OCI-LY1 (cell line): Measurements from ENCODE around the gene TMEM26.

Experiments
- H2AFZ ChIP-seq: fragments of 200-600 bp; sonication (generic), shearing (Covaris generic); 2 replicates; pipeline ENCODE4 v1.6.0; 2014; ENCODE audit warnings: antibody characterized with exemption, mild to moderate bottlenecking, low read length
- H3F3A ChIP-seq: fragments of 200-600 bp; sonication (generic), shearing (Covaris generic); 2 replicates; pipeline ENCODE4 v1.6.0; 2014; ENCODE audit warnings: mild to moderate bottlenecking, antibody characterized with exemption, low read length, moderate library complexity; ENCODE audit not compliant: insufficient read depth
- H3K27ac ChIP-seq: fragments of 200-600 bp; sonication (generic); 2 replicates; pipeline ENCODE4 v1.5.1; 2014; ENCODE audit warnings: low read length, mixed run types, mild to moderate bottlenecking, low read depth; ENCODE audit not compliant: poor library complexity, severe bottlenecking
- H3K27me3 ChIP-seq: fragments of 200-600 bp; sonication (generic); 2 replicates; pipeline ENCODE4 v1.6.0; 2014; ENCODE audit warnings: antibody characterized with exemption, mild to moderate bottlenecking, low read length, moderate library complexity; ENCODE audit not compliant: insufficient read depth
- H3K36me3 ChIP-seq: fragments of 200-600 bp; sonication (generic); 2 replicates; pipeline ENCODE4 v1.6.1; 2014; ENCODE audit warnings: mild to moderate bottlenecking, antibody characterized with exemption, low read length, moderate library complexity, mixed read lengths; ENCODE audit not compliant: insufficient read depth
- H3K4me1 ChIP-seq: fragments of 200-600 bp; sonication (generic); 2 replicates; pipeline ENCODE4 v1.5.1; 2014; ENCODE audit warnings: mild to moderate bottlenecking, low read length, moderate library complexity; ENCODE audit not compliant: insufficient read depth, severe bottlenecking
- H3K4me2 ChIP-seq: fragments of 200-600 bp; sonication (generic), shearing (Covaris generic); 2 replicates; pipeline ENCODE4 v1.6.1; 2014; ENCODE audit warnings: low read length
- H3K4me3 ChIP-seq: fragments of 200-600 bp; sonication (generic); 2 replicates; pipeline ENCODE4 v1.5.1; 2014; ENCODE audit warnings: low read length, low read depth, mild to moderate bottlenecking, mixed read lengths; ENCODE audit not compliant: poor library complexity, severe bottlenecking
- H3K79me2 ChIP-seq: fragments of 200-600 bp; shearing (Covaris generic); 2 replicates; pipeline ENCODE4 v1.6.1; 2016; ENCODE audit warnings: mixed run types, low read length, mixed read lengths; ENCODE audit not compliant: insufficient read depth
- H3K9ac ChIP-seq: fragments of 200-600 bp; sonication (generic), shearing (Covaris generic); 2 replicates; pipeline ENCODE4 v1.6.1; 2014; ENCODE audit warnings: mild to moderate bottlenecking, low read length, mixed read lengths
- H3K9me2 ChIP-seq: fragments of 200-600 bp; sonication (generic), shearing (Covaris generic); 2 replicates; pipeline ENCODE4 v1.6.1; 2014; ENCODE audit warnings: low read depth, mild to moderate bottlenecking, low read length, mixed read lengths
- H3K9me3 ChIP-seq: fragments of 200-600 bp; shearing (Covaris generic); 2 replicates; pipeline ENCODE4 v1.6.1; 2014; ENCODE audit warnings: low read length, mixed read lengths
- H4K20me1 ChIP-seq: fragments of 200-600 bp; sonication (generic), shearing (Covaris generic); 2 replicates; pipeline ENCODE4 v1.6.0; 2016; ENCODE audit warnings: mild to moderate bottlenecking, low read length; ENCODE audit not compliant: insufficient read depth
- EZH2 ChIP-seq: fragments of 200-600 bp; sonication (generic), shearing (Covaris generic); IDR thresholded peaks from 2 replicates; pipeline ENCODE4 v1.8.0; 2017; ENCODE audit warnings: borderline replicate concordance, mixed run types, mild to moderate bottlenecking, antibody characterized with exemption, low read length, moderate library complexity, mixed read lengths
- TF ChIP-seq, protein P1 (sequence below): fragments of 200-600 bp; sonication (generic), shearing (Covaris generic); IDR thresholded peaks from 2 replicates; pipeline ENCODE4 v1.5.1; 2017; ENCODE audit warnings: mild to moderate bottlenecking, antibody characterized with exemption, low read length, moderate library complexity, mixed read lengths

Gene TMEM26

DNA sequence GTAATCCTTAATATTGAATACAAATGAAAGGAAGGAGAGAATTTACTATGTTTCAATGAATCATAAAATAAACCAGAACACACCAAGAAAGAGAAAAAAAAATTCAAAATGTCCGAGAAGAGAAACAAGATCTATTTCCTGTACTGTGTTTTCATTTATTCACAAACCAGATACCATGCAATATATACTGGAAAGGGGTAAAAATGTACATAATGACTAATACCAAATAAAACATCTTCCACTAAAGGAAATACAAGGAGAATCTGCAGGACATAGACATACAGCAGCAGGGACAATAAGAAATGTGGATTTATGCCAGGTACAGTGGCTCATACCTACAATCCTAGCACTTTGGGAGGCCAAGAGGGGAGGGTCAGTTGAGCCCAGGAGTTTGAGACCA lies 24.3 kb upstream of the TMEM26 start:
- H3K4me2 ChIP-seq: no peak overlapping the region
- no peaks in the 10 kb centered on the region for H3F3A ChIP-seq
- H3K79me2 ChIP-seq: no peaks in the 10 kb centered on the region
- no peak overlapping the region for H3K4me3 ChIP-seq
- no peaks in the 10 kb centered on the region for H3K4me1 ChIP-seq
- no peaks in the 10 kb centered on the region for H3K9me3 ChIP-seq
- H4K20me1 ChIP-seq: no peaks in the 10 kb centered on the region
- H3K36me3 ChIP-seq: no peaks in the 10 kb centered on the region
- H2AFZ ChIP-seq: no peak overlapping the region
- no peaks in the 10 kb centered on the region for H3K27me3 ChIP-seq
- H3K9ac ChIP-seq: no peak overlapping the region
- H3K27ac ChIP-seq: no peak overlapping the region
- H3K9me2 ChIP-seq: no peaks in the 10 kb centered on the region
- TF ChIP-seq, protein P1, sequence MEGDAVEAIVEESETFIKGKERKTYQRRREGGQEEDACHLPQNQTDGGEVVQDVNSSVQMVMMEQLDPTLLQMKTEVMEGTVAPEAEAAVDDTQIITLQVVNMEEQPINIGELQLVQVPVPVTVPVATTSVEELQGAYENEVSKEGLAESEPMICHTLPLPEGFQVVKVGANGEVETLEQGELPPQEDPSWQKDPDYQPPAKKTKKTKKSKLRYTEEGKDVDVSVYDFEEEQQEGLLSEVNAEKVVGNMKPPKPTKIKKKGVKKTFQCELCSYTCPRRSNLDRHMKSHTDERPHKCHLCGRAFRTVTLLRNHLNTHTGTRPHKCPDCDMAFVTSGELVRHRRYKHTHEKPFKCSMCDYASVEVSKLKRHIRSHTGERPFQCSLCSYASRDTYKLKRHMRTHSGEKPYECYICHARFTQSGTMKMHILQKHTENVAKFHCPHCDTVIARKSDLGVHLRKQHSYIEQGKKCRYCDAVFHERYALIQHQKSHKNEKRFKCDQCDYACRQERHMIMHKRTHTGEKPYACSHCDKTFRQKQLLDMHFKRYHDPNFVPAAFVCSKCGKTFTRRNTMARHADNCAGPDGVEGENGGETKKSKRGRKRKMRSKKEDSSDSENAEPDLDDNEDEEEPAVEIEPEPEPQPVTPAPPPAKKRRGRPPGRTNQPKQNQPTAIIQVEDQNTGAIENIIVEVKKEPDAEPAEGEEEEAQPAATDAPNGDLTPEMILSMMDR: no peak
- no peak for TF ChIP-seq EZH2

GRCh38 chr10:61476529-61476928 lies 23.3 kb upstream of the TMEM26 start:
- Histone ChIP-seq H3K9ac (no peak overlapping the region), H3K9me2 (no peaks in the 10 kb centered on the region), H2AFZ (no peak overlapping the region), H3K27me3 (no peaks in the 10 kb centered on the region), H3K79me2 (no peaks in the 10 kb centered on the region), H4K20me1 (no peaks in the 10 kb centered on the region), H3F3A (no peaks in the 10 kb centered on the region), H3K27ac (no peak overlapping the region), H3K4me1 (no peaks in the 10 kb centered on the region), H3K4me2 (no peak overlapping the region), H3K4me3 (no peak overlapping the region), H3K9me3 (no peaks in the 10 kb centered on the region), H3K36me3 (no peaks in the 10 kb centered on the region)
- TF ChIP-seq EZH2: no peak
- TF ChIP-seq, protein P1: no peak

DNA sequence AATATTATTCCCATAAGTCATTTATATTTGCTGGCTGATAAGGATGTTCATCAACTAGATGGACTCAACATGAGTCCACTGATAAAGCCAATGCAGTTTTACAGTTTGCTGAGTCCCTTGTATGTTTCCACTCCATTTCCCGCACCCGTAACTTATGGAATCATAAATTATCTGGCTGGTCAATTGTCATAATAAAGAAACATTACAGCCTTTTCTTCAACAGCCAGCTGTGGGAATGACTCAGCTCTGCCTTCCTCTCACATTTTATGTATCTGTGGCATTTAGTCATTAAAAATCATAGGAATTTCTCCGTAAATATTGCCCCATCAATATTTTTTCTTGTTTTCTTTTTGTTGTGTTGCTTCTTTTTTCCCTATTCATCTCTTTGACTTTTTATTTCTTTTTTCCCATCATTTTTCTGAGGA lies 22.3 kb upstream of the TMEM26 start:
- Histone ChIP-seq H3K9ac (no peak overlapping the region), H3K27me3 (no peaks in the 10 kb centered on the region), H3K9me2 (no peaks in the 10 kb centered on the region), H3F3A (no peaks in the 10 kb centered on the region), H3K9me3 (no peaks in the 10 kb centered on the region), H3K4me3 (no peak overlapping the region), H3K27ac (no peak overlapping the region), H3K36me3 (no peaks in the 10 kb centered on the region), H2AFZ (no peak overlapping the region), H3K4me1 (no peaks in the 10 kb centered on the region), H3K4me2 (no peak overlapping the region), H3K79me2 (no peaks in the 10 kb centered on the region), H4K20me1 (no peaks in the 10 kb centered on the region)
- TF ChIP-seq EZH2: no peak
- TF ChIP-seq, protein P1: no peak
